Endothelial cell of hepatic sinusoid (primary cell): ENCODE measurements around the gene ATP2B3.

ENCODE experiments used
- in situ Hi-C: cut with HindIII; loops from 2 replicates; pipeline ENCODE4 v1.10.0; 2017; ENCODE audit warnings: low sequenced_read_pairs

ATP2B3 gene

GRCh38 chrX:153628665-153629064 lies 111.2 kb downstream of the ATP2B3 start:
- in situ Hi-C loops = no loop called here

DNA sequence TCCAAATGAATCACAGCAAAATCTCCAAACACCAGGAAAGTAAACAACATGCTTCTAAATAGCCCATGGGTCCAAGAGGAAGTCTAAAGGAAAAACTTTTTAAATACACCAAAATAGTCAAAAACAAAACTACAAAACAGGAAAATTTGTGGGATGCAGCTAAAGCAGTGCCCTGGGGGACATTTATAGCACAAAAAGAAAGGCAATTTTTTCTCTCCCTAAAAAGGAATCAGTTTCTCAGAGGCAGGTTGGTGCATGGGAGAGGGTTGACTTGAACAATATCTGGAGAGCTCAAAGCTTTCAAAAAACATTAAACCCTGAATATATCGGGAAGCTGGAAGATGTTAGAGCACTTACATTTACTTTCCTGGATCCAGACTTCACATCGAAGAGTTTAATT lies 113.9 kb downstream of the ATP2B3 start:
- in situ Hi-C loops = no loop called here

DNA sequence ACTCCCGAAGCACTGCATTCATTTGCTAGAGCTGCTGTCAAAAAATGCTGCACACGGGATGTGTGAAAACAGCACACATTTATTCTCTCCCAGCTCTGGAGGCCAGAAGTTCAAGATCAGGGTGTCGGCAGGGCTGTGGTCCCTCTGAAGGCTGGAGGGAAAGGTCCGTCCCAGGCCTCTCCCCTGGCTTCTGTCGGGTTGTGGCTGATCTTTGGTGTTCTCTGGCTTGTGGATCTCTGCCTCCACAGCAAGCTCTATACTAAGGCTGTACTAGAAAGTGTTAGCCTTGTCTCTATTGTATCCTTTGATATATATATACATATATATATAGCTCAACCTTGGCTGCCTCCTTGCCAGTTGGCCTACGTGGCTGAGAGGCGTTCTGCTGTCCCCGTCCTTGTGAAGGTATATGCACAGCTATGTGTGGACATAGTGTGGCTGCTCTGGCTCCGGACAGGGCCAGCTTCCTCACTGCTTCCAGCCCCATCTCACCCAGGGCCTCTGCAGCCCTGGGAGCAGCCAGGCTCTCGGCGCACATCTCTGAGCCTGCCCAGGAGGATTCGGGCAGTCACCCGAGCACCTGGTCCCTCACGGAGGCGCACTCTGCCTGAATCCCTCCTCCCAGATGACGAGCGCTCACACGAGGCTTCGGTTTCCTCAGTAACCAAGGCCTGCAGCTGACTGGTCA lies 114.6 kb downstream of the ATP2B3 start:
- in situ Hi-C loops = no loop called here
